Mammary epithelial cell (primary cell): ENCODE data around the gene TTC3.

ENCODE experiments used
- EZH2 ChIP-seq: IDR thresholded peaks from 2 replicates; pipeline ENCODE4 v1.6.1; 2012; ENCODE audit warnings: low read length, inconsistent platforms, borderline replicate concordance
- TF ChIP-seq, protein P1 (sequence below), 2 donors: IDR thresholded peaks in 1 of 2; conservative IDR thresholded peaks in 1 of 2; 2 replicates each; pipeline ENCODE4 v1.5.1; 2011 to 2012; ENCODE audit warnings: inconsistent platforms in 2 of 2, low read length in 2 of 2, mild to moderate bottlenecking in 2 of 2, control low read depth in 1 of 2, low read depth in 1 of 2; ENCODE audit not compliant: insufficient read depth in 1 of 2; ENCODE audit errors: extremely low read depth in 1 of 2

DNA sequence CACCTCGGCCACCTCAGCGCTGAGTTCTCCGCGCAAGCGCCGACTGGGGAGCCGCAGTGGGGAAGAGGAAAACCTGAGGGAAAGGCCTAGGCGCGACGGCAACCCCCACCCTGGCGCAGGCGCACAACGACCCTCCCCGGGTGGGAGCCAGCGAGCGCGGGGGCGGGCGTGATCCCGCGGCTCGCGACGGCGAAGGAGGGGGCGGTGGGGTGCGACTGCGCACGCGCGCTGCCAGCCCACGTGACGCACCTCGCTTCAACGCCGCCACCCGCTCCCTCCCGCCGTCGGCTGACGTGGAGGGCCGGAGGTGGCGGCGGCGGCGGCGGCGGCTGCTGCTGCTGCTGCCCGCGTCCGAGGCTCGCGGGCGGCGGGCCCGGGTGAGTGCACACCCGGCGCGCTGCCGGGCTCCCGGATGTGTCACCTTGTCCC, at the start of gene TTC3, which contains the start of gene PIGP:
- TF ChIP-seq, protein P1, sequence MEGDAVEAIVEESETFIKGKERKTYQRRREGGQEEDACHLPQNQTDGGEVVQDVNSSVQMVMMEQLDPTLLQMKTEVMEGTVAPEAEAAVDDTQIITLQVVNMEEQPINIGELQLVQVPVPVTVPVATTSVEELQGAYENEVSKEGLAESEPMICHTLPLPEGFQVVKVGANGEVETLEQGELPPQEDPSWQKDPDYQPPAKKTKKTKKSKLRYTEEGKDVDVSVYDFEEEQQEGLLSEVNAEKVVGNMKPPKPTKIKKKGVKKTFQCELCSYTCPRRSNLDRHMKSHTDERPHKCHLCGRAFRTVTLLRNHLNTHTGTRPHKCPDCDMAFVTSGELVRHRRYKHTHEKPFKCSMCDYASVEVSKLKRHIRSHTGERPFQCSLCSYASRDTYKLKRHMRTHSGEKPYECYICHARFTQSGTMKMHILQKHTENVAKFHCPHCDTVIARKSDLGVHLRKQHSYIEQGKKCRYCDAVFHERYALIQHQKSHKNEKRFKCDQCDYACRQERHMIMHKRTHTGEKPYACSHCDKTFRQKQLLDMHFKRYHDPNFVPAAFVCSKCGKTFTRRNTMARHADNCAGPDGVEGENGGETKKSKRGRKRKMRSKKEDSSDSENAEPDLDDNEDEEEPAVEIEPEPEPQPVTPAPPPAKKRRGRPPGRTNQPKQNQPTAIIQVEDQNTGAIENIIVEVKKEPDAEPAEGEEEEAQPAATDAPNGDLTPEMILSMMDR (conservative IDR thresholded peaks at IDR 0.05 in 1 of 2, IDR thresholded peaks at IDR 0.05 in 1 of 2; ENCODE audit: extremely low read depth in 1 of 2, insufficient read depth in 1 of 2, low read depth in 1 of 2, low read length in 2 of 2) = no peak
- no peak for TF ChIP-seq EZH2
